EH (cell line): Measurements from ENCODE around the gene HECW1.

Experiments used
- DNase-seq: peaks from one replicate; pipeline ENCODE4 v3.0.0-alpha.2; 2015; ENCODE audit warnings: low read depth

The HECW1 gene

GRCh38 chr7:43437001-43437400, 324.6 kb downstream of the HECW1 start:
- no peak for DNase-seq

GRCh38 chr7:43438897-43439479, 326.5 kb downstream of the HECW1 start:
- no peak for DNase-seq

- DNase-seq = peak; percentile 56
These were observed 327.4 kb downstream of the HECW1 start for GRCh38 chr7:43439631-43440401.

GRCh38 chr7:43441231-43442130, 329.0 kb downstream of the HECW1 start:
- no peak for DNase-seq

GRCh38 chr7:43443381-43443780, 330.9 kb downstream of the HECW1 start:
- no peak for DNase-seq

GRCh38 chr7:43444711-43445578, 332.5 kb downstream of the HECW1 start:
- no peak for DNase-seq

- DNase-seq = no peak
These were observed 337.1 kb downstream of the HECW1 start for GRCh38 chr7:43449577-43449976.

GRCh38 chr7:43450894-43451293, 338.4 kb downstream of the HECW1 start:
- no peak for DNase-seq

GRCh38 chr7:43454936-43455518, 342.6 kb downstream of the HECW1 start:
- DNase-seq = peak; percentile 47

- DNase-seq = no peak
These were observed 343.8 kb downstream of the HECW1 start for GRCh38 chr7:43456200-43456599.

GRCh38 chr7:43458330-43459018, 346.0 kb downstream of the HECW1 start:
- DNase-seq = no peak

GRCh38 chr7:43459019-43459337, 346.5 kb downstream of the HECW1 start:
- DNase-seq = no peak

GRCh38 chr7:43460733-43461348, 348.4 kb downstream of the HECW1 start:
- DNase-seq = no peak

GRCh38 chr7:43461349-43462024, 349.0 kb downstream of the HECW1 start:
- no peak for DNase-seq

GRCh38 chr7:43462836-43463235, 350.4 kb downstream of the HECW1 start:
- no peak for DNase-seq

- no peak for DNase-seq
These were observed 351.0 kb downstream of the HECW1 start for GRCh38 chr7:43463401-43463980.

GRCh38 chr7:43465581-43466554, 353.4 kb downstream of the HECW1 start:
- DNase-seq = peak; percentile 23

GRCh38 chr7:43467406-43467805, 355.0 kb downstream of the HECW1 start:
- peak; percentile 35 for DNase-seq
